Activated CD4-positive, alpha-beta T cell treated with anti-CD3 and anti-CD28 coated beads, Interleukin-2, amount 10 ng/mL, durations not matched to agents 7 days and 5 days (primary cell): Measurements from ENCODE around the gene IL36A. TPM values are rescaled to one million over a fixed set of nuclear protein-coding genes. Genes with fewer than 3 reads are reported as not detected.
A peak's percentile ranks its signal among the peaks of the same experiment; 100 is the strongest.

Experiments
- CTCF ChIA-PET: fragments of 350-600 bp; sonication (Branson Sonifier 250); formaldehyde crosslinking; loops from one replicate; lab custom pipeline; 2021; ENCODE audit warnings: antibody characterized with exemption; lab: Charles Lee
- POLR2A ChIA-PET: fragments of 350-600 bp; sonication (Branson Sonifier 250); formaldehyde crosslinking; loops from one replicate; lab custom pipeline; 2021; ENCODE audit warnings: antibody characterized with exemption; lab: Charles Lee
- DNase-seq: peaks from one replicate; pipeline ENCODE4 v3.0.0-alpha.2; 2020
- H3K27ac Mint-ChIP-seq: one replicate; pipeline ENCODE4 v1.8.0; 2021; ENCODE audit warnings: mild to moderate bottlenecking, moderate library complexity, mixed read lengths
- H3K27me3 Mint-ChIP-seq: one replicate; pipeline ENCODE4 v1.8.0; 2021; ENCODE audit warnings: mixed read lengths
- H3K36me3 Mint-ChIP-seq: one replicate; pipeline ENCODE4 v1.8.0; 2021; ENCODE audit warnings: low read depth, mixed read lengths
- H3K4me1 Mint-ChIP-seq: one replicate; pipeline ENCODE4 v1.8.0; 2021; ENCODE audit warnings: mixed read lengths
- H3K4me3 Mint-ChIP-seq: one replicate; pipeline ENCODE4 v1.8.0; 2021; ENCODE audit warnings: mild to moderate bottlenecking, moderate library complexity, mixed read lengths
- H3K9me3 Mint-ChIP-seq: one replicate; pipeline ENCODE4 v1.8.0; 2021; ENCODE audit warnings: mixed read lengths
- total RNA-seq, 2 experiments: library from RNA; stranded (reverse); gene quantifications; one replicate each; pipeline ENCODE4 v1.2.3, GENCODE V29; 2021

IL36A gene
- total RNA-seq, 2 experiments from 2014 or later = not detected

DNA sequence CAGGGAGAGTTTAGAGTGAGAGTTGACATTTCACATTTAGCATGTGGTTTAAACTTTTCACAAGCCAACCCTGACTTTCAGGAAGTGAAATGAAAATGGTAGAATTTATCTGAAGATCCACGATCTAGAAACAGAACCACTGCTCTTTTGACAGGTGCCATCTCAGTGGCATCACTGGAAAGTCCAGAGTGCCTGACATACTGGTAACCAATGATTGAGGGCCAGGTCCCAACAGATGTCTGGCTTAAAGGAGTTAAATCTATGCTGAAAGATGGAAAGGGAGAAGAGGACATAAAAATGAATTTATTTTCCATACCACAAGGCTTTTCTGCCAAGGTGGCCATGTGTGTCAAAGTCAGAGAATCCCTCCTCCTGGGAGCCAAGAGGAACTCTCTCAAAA is 24.7 kb upstream of the IL36A start:
- POLR2A ChIA-PET = no interaction called here
- Mint-ChIP-seq H3K4me1 (peaks cover 26% of the 10 kb centered on the region), H3K27ac (no peak overlapping the region), H3K27me3 (no peaks in the 10 kb centered on the region), H3K9me3 (no peaks in the 10 kb centered on the region), H3K36me3 (no peaks in the 10 kb centered on the region), H3K4me3 (no peak overlapping the region)
- DNase-seq = no peak
- CTCF ChIA-PET = interaction anchor here (1.1 to 1.2 kb wide), 2 partner anchors 39 to 231 kb away, joined by 4 read pairs; no protein-coding TSS in a partner anchor

DNA sequence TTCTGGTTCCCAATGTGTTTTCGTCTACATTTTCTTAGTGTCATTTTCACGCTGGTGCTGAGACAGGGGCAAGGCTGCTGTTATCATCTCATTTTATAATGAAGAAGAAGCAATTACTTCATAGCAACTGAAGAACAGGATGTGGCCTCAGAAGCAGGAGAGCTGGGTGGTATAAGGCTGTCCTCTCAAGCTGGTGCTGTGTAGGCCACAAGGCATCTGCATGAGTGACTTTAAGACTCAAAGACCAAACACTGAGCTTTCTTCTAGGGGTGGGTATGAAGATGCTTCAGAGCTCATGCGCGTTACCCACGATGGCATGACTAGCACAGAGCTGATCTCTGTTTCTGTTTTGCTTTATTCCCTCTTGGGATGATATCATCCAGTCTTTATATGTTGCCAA is 20.2 kb upstream of the IL36A start:
- CTCF ChIA-PET = interaction anchor here (0.7 to 1.2 kb wide), 3 partner anchors 15 to 29 kb away, joined by 3 read pairs; no protein-coding TSS in a partner anchor
- Mint-ChIP-seq H3K4me3 (no peak overlapping the region), H3K27ac (peak overlapping the region; percentile 58), H3K4me1 (peaks cover 25% of the 10 kb centered on the region), H3K36me3 (peaks cover 11% of the 10 kb centered on the region), H3K27me3 (peaks cover 2% of the 10 kb centered on the region), H3K9me3 (peaks cover 21% of the 10 kb centered on the region)
- peak; percentile 66 for DNase-seq
- POLR2A ChIA-PET = interaction anchor here (0.9 kb wide), 1 partner anchor 11 kb away, joined by 3 read pairs; no protein-coding TSS in a partner anchor

DNA sequence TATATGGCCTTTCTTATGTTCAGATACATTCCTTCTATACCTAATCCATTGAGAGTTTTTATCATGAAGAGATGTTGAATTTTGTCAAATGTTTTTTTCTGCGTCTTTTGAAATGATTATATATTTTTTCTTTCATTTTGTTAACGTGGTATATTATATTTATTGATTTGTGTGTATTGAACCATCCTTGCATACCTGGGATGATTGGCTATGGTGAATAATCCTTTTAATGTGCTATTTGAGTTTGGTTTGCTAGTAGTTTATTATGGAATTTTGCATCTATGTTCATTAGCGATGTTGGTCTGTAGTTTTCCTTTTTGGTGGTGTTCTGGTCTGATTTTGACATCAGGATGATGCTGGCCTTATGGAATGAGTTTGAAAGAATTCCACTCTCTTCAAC is 15.6 kb upstream of the IL36A start:
- H3K36me3 Mint-ChIP-seq = peaks cover 35% of the 10 kb centered on the region
- no peak overlapping the region for H3K27ac Mint-ChIP-seq
- H3K9me3 Mint-ChIP-seq = peaks cover 48% of the 10 kb centered on the region
- H3K4me1 Mint-ChIP-seq = peaks cover 19% of the 10 kb centered on the region
- DNase-seq = no peak
- CTCF ChIA-PET = no interaction called here
- POLR2A ChIA-PET = interaction anchor here (0.7 kb wide), 1 partner anchor 10 kb away, joined by 3 read pairs; no protein-coding TSS in a partner anchor
- no peak overlapping the region for H3K4me3 Mint-ChIP-seq
- H3K27me3 Mint-ChIP-seq = peaks cover 9% of the 10 kb centered on the region

DNA sequence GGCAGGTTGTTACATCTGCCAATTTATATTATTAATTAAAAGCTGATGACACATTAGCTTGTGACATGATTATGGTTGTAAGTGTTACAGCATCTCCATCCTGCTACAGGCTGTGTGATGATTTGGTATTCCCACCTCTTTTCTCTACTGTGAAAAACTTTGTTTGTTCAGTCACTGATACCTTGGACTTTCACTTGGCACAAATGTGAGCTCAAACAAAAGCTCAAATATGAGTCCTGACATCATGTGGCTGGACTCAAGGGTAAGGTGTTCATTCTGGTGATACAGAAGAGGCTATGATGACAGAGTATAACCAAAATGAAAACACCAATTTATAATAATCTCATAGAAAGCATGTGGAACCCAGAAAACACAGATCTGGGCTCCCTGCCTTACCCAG is 11.4 kb upstream of the IL36A start:
- Mint-ChIP-seq H3K4me1 (peaks cover 36% of the 10 kb centered on the region), H3K36me3 (peaks cover 37% of the 10 kb centered on the region), H3K27ac (no peak overlapping the region), H3K27me3 (peaks cover 7% of the 10 kb centered on the region), H3K9me3 (peaks cover 42% of the 10 kb centered on the region), H3K4me3 (no peak overlapping the region)
- DNase-seq = no peak
- POLR2A ChIA-PET = no interaction called here
- CTCF ChIA-PET = no interaction called here

DNA sequence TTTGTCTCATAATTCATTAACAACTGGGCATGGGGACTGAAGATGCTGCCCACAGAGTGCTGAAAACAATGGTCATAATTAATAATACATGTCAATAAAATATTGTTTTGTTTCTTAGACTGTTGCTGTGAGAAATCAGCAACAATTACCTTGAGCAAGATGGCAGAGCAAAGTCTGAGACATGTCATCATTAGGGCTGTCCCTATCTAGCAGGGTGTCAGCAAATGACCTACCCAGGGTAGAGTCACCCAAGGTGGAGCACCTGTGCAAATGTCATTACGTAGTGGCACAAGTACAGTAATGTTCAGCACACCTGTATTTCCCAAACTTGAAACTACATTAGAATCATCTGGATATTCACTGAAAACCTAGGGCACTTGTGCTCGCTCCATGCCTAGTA is 10.6 kb upstream of the IL36A start:
- Mint-ChIP-seq H3K36me3 (peaks cover 42% of the 10 kb centered on the region), H3K4me3 (no peak overlapping the region), H3K4me1 (peaks cover 36% of the 10 kb centered on the region), H3K27me3 (peaks cover 7% of the 10 kb centered on the region), H3K9me3 (peaks cover 44% of the 10 kb centered on the region), H3K27ac (no peak overlapping the region)
- no peak for DNase-seq
- POLR2A ChIA-PET = no interaction called here
- CTCF ChIA-PET = no interaction called here

DNA sequence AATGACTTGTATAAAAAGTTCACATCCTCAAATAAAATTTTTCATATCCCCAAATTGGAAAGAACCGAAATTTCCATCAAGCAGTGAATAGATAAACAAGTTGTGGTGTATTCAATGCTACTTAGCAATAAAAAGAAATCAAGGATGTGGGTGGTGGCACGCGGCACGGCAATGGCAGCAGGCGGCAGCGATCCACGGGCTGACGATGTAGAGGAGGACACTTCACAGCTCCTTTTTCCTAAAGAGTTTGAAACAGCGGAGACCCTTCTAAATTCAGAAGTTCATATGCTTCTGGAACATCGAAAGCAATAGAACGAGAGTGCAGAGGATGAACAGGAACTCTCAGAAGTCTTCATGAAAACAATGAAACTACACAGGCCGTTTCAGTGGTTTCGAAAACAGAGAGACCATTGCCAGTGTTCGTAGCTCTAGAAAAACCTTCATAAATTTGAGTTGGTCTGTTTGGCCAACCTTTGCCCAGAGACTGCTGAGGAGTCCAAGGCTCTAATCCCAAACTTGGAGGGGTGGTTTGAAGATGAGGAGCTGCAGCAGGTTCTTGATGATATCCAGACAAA is 9.8 kb upstream of the IL36A start:
- Mint-ChIP-seq H3K4me3 (peak overlapping the region; percentile 46), H3K27me3 (peaks cover 7% of the 10 kb centered on the region), H3K4me1 (peaks cover 36% of the 10 kb centered on the region), H3K27ac (peak overlapping the region; percentile 89), H3K9me3 (peaks cover 46% of the 10 kb centered on the region), H3K36me3 (peaks cover 43% of the 10 kb centered on the region)
- peak; percentile 41 for DNase-seq
- ChIA-PET CTCF (interaction anchor here (0.6 to 0.9 kb wide), 2 partner anchors 15 to 89 kb away, joined by 3 to 6 read pairs; no protein-coding TSS in a partner anchor), POLR2A (no interaction called here)

DNA sequence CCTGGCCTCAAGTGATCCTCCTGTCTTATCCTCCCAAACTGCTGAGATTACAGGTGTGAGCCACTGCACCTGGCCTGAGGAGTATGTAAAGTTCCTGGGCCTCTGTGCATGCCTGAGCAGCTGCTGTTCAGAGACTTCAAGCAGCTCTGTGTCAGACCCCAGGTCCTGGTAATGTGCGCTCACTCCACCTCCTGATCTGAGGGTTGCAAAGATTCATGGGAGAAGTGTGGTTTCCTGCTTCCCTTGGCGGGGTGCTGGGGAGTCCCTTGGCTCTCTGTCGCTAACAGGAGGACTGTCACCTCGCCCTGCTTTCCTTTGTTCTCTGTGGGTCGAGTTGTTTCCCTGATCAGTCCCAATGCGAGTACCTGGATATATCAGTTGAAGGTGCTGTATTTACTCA is 8.6 kb upstream of the IL36A start:
- peaks cover 48% of the 10 kb centered on the region for H3K9me3 Mint-ChIP-seq
- POLR2A ChIA-PET = interaction anchor here (0.7 to 1.0 kb wide), 2 partner anchors 11 to 79 kb away, joined by 3 to 8 read pairs; no protein-coding TSS in a partner anchor
- H3K27me3 Mint-ChIP-seq = peaks cover 8% of the 10 kb centered on the region
- H3K36me3 Mint-ChIP-seq = peaks cover 53% of the 10 kb centered on the region
- CTCF ChIA-PET = interaction anchor here (0.7 kb wide), 1 partner anchor 15 kb away, joined by 3 read pairs; no protein-coding TSS in a partner anchor
- DNase-seq = peak; percentile 89
- peak overlapping the region; percentile 53 for H3K4me3 Mint-ChIP-seq
- peak overlapping the region; percentile 91 for H3K27ac Mint-ChIP-seq
- peaks cover 36% of the 10 kb centered on the region for H3K4me1 Mint-ChIP-seq

DNA sequence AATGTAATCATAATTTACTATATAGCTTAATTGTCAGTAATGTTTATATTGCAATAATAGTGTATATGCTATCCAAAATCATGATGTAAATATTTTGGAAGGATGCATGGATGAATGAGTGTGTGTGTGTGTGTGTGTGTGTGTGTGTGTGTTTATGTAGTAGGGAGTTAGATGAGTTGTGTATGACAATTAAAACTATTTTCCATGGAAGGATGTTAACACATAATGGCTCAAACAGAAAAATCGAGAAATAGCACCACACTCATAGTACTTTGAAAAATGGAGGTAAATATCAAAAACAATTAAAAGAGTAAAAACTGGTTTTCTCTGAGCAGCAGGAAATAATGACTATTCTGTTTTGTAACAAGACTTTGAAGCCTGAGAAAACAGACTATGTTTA is 8.1 kb upstream of the IL36A start:
- peaks cover 36% of the 10 kb centered on the region for H3K4me1 Mint-ChIP-seq
- H3K36me3 Mint-ChIP-seq = peaks cover 49% of the 10 kb centered on the region
- H3K27me3 Mint-ChIP-seq = peaks cover 6% of the 10 kb centered on the region
- ChIA-PET POLR2A (interaction anchor here (1.0 kb wide), 1 partner anchor 12 kb away, joined by 3 read pairs; no protein-coding TSS in a partner anchor), CTCF (no interaction called here)
- H3K27ac Mint-ChIP-seq = peak overlapping the region; percentile 91
- peaks cover 46% of the 10 kb centered on the region for H3K9me3 Mint-ChIP-seq
- no peak for DNase-seq
- peak overlapping the region; percentile 53 for H3K4me3 Mint-ChIP-seq

DNA sequence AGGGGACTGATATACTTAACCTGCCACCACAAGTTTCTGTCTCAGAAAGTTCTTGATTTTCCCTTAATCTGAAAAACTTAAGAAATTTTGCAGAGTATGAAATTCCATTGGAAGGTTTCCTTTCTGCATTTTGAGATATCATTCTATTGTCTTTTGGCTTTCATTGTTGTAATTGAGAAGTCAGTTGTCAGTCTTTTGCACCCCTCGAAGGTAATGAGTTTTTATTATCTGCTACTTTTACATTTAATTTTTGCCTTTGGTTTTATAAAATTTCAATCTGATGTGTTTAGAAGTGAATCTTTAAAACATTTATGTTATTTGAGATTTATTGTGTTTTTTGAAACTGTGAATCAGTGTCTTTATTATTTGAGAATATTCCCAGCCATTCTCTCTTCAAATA is 4.8 kb upstream of the IL36A start:
- peaks cover 3% of the 10 kb centered on the region for H3K27me3 Mint-ChIP-seq
- H3K4me3 Mint-ChIP-seq = no peak overlapping the region
- H3K36me3 Mint-ChIP-seq = peaks cover 30% of the 10 kb centered on the region
- POLR2A ChIA-PET = no interaction called here
- CTCF ChIA-PET = no interaction called here
- H3K27ac Mint-ChIP-seq = no peak overlapping the region
- peaks cover 23% of the 10 kb centered on the region for H3K4me1 Mint-ChIP-seq
- no peak for DNase-seq
- peaks cover 40% of the 10 kb centered on the region for H3K9me3 Mint-ChIP-seq

DNA sequence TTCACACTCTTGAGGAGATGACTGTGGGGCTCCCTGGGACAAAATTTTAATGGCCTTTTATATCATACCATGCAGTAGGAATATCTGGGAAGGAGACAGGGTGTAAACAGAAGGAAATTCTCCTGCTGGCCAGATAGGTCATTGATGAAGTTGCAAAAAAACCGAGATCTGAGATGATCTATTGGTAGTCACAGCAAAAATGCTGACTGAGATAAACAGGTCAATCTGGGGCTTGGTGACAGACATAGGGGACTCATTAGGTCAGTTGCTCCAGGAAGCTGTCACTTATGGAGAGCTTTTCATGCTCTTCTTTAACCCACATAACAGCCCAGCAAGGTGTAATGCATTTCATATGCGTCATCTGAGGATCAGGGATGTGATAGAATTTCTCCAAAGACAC is 2.6 kb upstream of the IL36A start:
- H3K27me3 Mint-ChIP-seq = peaks cover 3% of the 10 kb centered on the region
- H3K36me3 Mint-ChIP-seq = peaks cover 26% of the 10 kb centered on the region
- peaks cover 43% of the 10 kb centered on the region for H3K9me3 Mint-ChIP-seq
- H3K4me1 Mint-ChIP-seq = peaks cover 4% of the 10 kb centered on the region
- DNase-seq = no peak
- ChIA-PET CTCF (no interaction called here), POLR2A (no interaction called here)
- no peak overlapping the region for H3K27ac Mint-ChIP-seq
- no peak overlapping the region for H3K4me3 Mint-ChIP-seq

DNA sequence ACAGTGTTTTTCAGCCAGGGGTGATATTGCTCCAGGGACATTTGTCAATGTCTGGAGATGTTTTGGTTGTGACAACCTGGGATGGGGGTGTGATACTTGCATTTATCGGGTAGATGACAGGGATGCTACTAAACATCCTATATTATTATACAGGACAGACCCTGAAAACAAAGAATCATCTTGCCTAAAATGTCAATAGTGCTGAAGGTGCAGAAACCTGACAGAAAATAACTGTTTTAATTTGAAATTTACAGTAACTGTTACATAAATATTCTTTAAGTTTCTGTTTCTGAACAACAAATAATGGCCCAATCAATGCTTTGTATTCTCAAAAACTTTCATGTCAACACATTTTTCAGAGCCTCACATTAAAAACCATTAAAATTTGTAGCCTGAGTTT is 2.0 kb downstream of the IL36A start:
- H3K36me3 Mint-ChIP-seq = no peaks in the 10 kb centered on the region
- peaks cover 5% of the 10 kb centered on the region for H3K4me1 Mint-ChIP-seq
- no peak for DNase-seq
- no peak overlapping the region for H3K27ac Mint-ChIP-seq
- no peaks in the 10 kb centered on the region for H3K27me3 Mint-ChIP-seq
- ChIA-PET POLR2A (no interaction called here), CTCF (no interaction called here)
- H3K9me3 Mint-ChIP-seq = peaks cover 14% of the 10 kb centered on the region
- no peak overlapping the region for H3K4me3 Mint-ChIP-seq

DNA sequence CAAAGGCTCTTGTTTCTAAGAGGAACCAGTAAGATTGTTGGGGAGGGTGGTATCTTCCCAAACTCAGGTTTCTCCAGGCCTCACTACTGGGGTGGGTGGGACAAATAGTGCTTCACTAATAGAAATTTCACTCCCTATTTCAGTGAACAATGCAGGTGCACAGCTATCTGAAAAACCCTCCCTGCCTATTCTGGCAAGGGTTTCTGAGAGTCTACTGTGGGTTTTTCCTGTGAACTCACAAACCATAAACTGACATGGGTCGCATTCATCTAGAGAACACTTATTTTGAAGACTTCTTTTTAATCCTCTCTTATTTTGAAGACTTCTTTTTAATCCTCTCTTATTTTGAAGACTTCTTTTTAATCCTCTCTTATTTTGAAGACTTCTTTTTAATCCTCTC is 4.4 kb downstream of the IL36A start:
- ChIA-PET POLR2A (no interaction called here), CTCF (interaction anchor here (0.7 kb wide), 1 partner anchor 14 kb away, joined by 3 read pairs; no protein-coding TSS in a partner anchor)
- H3K4me3 Mint-ChIP-seq = no peak overlapping the region
- peaks cover 3% of the 10 kb centered on the region for H3K27me3 Mint-ChIP-seq
- H3K4me1 Mint-ChIP-seq = peaks cover 5% of the 10 kb centered on the region
- H3K9me3 Mint-ChIP-seq = peaks cover 8% of the 10 kb centered on the region
- no peaks in the 10 kb centered on the region for H3K36me3 Mint-ChIP-seq
- no peak overlapping the region for H3K27ac Mint-ChIP-seq
- no peak for DNase-seq

DNA sequence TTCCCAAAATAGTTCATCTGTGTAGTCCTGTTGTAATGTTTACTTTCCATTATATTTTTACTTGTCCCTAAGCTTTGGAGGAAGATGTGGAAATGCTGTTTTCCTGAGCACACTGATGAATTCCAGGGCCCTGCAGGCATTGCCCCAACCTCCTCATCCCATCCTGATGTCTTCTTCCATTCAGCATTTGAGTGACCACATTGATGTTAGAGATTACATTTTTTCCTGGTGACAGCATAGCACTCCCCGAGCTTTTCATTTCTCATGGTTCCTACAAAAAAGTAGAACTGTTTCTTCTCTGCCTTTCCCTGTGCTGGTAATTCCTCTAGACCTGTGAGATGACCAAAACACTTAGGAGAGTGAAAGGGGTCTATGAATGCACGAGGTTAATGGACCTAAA is 4.8 kb downstream of the IL36A start:
- Mint-ChIP-seq H3K36me3 (no peaks in the 10 kb centered on the region), H3K4me1 (peaks cover 5% of the 10 kb centered on the region), H3K9me3 (peaks cover 8% of the 10 kb centered on the region), H3K4me3 (no peak overlapping the region), H3K27me3 (peaks cover 3% of the 10 kb centered on the region), H3K27ac (no peak overlapping the region)
- ChIA-PET CTCF (interaction anchor here (0.7 kb wide), 1 partner anchor 14 kb away, joined by 3 read pairs; no protein-coding TSS in a partner anchor), POLR2A (no interaction called here)
- no peak for DNase-seq
